HG02588 (cell line): Measurements from ENCODE around the gene EIPR1.
A peak's percentile ranks its signal among the peaks of the same experiment; 100 is the strongest.

Source experiments
- ATAC-seq: cut with Tn5 transposase; IDR thresholded peaks from one replicate; pipeline ENCODE4 v1.9.1; 2021; ENCODE audit warnings: mild to moderate bottlenecking, moderate library complexity; ENCODE audit not compliant: unreplicated experiment

Gene EIPR1

DNA sequence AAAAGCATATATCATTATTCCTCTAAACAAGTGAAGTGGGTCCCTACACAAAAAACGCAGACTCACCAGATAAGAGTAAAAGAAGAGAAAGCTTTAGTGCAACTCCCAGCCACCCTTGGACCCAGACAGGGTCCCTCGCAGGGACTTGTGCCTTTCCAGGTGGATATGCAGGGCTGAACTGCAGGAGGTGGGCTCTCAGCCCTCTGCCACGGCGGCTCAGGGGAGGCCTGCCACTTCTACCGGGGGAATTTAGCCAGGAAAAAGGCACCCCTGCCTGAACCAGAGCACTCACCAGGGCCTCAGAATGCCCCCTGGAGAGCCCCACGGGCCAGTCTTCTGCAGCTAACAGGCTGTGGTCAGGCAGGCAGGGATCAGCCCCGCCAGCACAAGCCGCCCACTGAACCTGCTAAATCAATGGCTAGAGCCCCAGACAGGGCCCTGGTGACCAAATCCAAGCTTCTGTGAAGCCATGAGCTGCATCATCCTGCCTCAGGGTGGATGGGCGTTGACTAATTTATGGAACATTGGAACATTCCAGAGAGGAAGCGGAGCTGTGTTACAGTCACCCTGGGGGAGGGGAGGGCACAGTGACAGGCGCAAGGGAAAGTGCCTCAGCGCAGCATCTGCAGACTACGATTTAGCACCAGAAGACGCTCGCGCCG is 209.3 kb downstream of the EIPR1 start:
- no peak for ATAC-seq

DNA sequence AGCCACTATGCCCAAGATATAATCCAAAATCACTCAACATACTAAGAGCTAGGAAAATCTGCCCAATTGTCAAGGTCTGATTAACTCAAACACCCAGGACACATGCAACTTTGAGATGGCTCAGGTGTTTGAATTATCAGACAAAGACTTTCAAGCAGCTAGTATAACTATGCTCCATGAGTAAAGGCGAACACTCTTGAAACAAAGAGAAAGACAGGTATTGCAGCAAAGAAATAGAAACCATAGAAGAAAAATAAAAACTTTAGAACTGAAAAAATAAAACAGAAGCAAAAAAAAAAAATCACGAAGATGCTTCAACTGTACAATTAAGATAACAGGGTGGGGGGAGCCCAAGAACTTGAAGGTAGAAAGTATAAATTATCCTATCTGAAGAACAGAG is 214.2 kb downstream of the EIPR1 start:
- ATAC-seq, result no peak

DNA sequence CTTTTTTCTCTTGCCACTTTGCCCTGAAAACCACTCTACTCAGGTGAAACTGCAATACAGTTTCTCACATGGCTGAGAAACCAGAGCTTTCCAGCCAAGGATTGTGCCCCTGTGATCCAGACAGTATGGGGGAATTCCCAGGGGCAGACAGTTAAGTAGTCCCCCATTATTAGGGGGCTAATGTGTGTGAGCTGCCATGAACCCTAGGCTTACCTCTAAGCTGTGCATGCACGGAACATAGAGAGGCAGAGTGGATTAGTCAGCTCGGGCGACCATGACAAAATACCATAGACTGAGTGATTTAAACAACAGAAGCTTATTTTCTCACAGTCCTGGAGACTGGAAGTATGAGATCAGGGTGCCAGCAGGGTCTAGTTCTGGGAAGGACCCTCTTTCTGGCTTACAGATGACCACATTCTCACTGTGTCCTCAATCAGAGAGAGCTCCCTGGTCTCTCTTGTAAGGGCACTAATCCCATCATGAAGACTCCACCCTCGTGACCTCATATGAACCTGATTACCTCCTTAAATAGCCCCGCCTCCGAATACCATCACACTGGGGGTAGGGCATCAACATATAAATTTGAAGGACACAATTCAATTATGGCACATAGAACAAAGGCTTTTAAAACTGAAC is 215.1 kb downstream of the EIPR1 start:
- no peak for ATAC-seq

DNA sequence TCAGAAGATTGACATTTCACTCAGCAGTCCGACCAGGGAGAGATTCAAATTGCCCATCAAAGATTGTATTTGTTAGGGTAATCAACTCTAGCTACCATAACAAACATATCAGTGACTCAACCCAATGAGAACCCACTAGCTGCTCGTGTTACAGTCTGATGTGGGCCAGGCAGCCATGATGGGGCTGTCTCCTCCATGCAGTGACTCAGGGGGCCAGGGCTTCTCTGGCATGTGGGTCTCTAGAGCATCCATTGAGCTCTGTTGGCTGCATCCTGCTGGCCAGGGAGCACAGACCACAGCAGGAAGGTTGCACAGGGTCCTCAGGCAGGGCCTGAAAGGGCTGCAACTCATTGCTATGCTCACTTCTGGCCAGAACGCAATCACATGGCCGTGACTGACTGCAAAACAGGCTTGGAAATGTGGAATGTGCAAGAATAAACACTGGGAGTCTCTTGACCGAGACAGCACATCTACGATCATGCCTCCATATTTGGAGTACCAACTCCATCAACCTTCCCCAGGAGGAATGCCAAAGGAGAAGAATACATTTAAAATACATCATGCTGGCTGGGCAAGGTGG is 216.8 kb downstream of the EIPR1 start:
- ATAC-seq, result no peak

DNA sequence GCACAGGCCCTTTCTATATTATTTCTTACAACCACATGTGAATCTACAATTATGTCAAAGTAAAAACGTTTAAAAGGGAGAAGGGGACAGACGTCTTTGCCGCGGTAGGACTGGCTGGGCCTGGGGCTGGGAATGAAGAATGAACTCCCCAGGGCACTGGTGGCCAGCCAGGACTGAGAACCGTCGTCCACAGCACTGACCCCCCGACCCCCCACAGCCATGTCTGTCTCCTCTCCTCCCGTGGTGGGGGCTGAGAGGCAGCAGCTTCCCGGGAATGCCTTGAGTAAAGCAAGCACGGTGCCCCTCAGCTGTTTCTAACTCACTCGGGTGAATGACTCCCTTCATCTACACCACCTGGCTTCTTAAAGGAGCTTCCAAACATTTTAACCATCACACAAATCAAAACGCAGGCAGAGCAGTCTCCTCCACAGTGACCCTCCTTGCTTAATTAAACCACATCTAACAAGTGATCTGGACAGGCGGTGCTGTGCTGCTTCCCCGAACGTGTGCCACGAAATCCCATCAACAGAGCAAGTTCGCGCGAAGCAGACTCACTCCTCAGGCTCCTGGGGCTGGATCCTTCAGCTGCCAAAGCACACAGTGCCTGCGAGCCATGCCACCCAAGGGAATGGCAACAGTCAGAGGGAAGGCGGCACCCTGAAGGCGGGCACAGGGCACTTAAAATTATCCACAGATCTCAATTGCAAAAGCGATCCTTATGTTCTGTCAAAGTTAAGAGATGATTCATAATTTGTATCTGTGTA is 217.7 kb downstream of the EIPR1 start:
- no peak for ATAC-seq

DNA sequence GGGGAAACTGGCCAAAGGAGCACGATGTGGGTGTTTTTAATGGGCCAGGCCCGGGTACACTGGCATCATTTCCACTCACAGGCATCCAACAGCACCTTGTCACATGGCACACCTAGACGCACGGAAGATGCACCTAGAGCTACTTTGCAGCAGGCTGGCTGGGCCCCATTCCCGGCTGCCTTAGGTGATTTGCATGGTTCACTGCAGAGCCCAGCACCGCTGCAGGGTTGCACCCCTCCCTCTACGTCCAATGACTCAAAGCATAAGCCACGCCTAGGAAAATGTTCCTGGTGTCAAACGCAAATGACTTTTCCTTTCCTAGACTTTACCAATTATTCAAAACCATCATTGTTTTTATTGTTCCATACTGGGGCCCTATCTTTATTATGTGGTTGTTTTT is 222.9 kb downstream of the EIPR1 start:
- ATAC-seq, result peak; percentile 60

DNA sequence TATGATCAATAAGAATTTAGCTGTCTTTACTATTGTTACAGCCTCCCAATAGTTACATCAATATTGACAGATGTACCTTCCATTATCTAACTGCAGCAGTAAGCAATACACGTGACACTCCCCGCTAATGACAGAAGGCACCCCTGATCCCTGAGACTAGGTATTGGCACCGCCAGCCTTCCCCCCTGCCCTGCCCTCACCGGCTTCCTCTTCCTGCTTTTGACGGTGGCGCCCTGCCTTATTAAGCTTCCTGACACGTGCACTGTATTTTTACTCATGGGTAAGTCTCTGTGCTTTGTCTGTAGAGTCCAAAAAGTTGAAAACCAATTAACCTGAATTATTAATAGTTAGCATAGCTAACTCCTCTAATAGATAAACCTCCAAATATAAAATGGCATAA is 223.5 kb downstream of the EIPR1 start:
- ATAC-seq, result peak; percentile 19

DNA sequence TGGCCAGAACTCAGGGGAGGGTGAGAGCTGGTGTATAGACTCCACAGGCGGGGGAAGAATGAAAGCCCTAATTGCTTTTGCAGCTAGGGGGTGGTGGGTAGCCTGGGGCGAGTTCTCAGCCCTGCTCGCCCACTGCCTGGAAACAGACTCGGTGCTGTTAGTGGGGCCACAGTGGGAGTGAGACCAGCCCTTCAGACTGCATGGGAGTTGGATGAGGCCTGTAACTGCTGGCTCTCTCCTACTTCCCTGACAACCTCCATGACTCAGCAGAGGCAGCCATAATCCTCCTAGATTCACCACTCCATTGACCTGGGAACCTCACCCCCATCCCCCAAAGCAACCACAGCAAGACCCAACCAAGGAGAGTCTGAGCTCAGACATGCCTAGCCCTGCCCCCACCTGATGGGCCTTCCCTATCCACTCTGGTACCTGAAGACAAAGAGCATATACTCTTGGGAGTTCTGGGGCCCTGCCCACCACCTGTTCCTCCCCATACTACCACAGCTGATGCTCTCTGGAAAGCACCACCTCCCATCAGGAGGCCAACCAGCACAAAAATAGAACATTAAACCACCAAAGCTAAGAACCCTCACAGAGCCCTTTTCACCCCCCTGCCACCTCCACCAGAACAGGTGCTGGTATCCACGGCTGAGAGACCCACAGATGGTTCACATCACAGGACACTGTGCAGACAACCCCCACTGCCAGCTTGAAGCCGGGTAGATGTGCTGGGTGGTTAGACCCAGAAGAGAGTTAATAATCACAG is 226.3 kb downstream of the EIPR1 start:
- peak; percentile 45 for ATAC-seq

DNA sequence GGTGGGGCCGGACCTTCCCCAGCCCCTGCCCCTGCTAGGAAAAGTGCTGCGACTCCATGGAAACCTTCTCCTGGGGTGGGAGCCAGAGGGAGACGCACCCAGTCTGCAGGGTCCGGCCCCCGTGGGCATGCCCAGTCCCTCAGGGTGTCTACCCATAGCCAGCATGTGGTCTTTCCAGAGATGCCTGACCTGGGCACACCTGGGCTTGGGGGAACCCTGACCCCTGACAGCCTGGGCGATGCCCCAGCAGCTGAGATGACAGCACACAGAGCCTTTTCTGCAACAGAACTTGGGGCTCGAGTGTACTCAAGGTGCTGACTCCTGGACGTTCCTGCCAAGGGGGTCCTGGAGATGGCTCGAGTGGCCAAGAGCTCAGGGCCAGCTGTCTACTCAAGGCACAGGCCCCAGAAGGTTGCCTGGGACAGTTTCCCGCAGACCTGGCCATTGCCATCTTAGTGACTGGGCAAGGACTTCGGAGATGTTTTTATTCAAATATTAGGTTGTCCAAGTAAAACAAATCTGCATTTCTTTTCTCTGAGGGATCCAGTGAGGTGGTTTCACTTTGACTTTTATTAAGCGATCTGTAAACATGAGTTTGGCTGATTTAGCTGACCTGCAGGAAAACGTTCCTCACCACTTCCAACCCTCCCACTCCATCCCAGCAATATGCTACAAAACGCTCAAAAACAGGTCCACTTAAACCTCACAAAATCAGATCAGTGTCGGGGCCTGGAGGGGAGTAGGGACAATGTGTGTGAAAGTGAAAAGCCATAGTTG is 228.0 kb downstream of the EIPR1 start:
- no peak for ATAC-seq

DNA sequence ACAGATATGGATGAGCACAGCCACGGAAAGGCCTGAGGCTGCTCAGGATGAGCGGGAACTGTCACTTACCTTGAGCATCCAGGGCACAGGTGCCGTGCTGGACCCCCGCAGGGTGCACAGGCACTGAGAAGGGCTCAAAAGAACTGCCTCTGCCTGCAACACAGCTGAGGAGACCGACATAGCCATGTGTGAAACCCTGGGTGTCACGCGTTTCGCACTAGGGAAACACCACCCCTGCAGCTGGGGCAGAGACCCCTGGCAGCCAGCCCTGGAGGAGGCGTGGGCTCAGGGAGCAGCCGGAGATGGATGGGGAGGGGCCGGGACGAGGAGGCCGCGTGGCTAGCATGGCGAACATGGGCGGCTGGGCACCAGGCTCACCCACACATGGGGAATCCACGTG is 228.9 kb downstream of the EIPR1 start:
- ATAC-seq, result no peak

DNA sequence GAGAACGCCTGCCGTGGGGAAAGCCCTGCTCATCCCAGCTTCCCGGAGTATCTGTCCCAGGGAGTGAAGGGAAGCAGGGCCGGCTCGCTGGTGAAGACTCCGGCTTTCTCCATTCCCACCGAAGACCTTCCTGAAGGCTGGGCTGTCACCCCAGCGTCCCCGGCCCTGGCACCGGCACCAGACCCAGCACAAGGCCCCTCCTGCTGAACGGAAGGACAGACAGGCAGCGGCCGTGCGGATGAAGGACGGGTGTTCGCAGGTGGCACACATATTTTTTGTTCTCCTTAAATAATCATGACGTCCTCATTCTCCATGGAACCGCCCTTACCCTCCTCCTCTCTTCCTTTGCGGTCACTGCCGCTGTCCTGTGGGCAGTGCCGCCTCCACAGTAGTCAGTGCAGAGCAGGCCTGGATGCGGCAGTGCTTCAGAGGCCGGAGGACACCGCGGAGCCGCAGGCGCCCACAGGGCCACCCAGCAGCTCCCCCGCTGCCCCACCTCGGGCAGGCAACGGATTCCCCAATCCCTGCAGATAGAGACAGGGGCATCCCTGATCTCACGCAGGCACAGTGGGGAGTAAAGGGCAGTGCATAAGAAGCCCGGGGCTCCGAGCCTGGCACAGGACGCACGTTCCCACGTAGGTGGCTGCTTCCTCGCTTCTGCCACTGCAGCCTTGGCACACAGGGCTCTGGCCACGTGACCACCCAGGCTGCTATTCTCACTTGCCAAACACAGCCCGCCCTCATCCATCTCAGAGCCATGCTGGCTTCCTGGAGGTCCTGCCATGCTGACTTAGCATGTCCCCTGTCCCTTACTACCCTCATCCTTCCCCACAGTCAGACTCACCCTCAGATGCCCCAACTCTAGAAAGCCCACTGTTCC is 229.7 kb downstream of the EIPR1 start:
- ATAC-seq, result no peak

DNA sequence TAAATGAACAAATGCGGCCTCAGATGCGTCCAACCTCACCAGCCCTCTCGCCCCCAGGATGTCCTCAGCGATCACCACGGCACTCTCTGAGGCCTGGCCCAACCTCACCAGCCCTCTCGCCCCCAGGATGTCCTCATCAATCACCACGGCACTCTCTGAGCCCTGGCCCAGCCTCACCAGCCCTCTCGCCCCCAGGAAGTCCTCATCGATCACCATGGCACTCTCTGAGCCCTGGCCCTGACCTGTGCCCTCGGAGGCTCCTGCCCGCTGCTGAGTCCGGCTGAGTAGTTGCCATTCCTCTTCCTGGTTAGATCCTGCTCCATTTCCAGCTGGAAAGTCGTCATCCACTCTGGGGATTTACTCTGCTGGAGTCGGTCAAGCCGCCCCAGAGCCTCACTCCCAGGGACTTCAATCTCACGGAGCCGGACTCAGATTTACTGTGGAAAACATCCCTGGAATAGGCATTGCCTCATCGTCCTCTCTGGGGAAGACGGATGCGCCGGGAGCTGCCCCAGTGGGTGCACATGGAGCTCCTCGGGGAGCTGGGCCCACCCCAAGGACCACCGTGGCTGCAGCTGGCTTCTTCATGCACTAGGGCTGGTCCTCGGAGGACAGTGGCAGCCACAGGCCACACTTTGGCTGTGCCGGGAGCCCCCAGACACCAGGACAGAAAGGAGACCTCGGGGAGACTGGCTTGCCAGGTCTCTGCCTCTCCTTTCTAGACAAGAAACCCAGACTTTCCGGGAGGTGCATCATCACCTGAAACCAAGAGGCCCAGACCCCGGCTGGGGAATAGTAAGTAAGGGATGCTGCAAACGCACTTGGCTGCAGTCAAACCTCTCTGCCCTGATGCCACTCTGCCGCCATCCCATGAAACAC is 230.6 kb downstream of the EIPR1 start:
- no peak for ATAC-seq

DNA sequence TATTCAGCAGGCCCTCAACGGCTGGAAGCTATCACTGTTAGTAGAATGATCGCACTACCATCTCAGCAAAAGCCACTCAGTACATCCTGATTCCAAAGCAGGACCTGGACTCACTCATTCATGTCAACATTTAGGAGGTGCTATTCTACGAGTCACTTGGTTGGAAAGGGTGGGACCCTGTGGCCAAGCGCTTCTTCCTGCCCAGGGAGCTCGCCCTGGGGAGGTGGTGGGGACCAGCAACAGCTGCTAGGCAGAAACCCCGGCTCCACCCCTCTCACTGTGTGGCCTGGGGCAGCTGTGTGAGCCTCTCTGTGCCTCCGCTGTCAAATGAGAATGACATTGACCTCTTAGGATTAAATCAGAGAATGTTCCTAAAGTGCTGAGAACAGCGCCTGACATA is 231.4 kb downstream of the EIPR1 start:
- no peak for ATAC-seq

DNA sequence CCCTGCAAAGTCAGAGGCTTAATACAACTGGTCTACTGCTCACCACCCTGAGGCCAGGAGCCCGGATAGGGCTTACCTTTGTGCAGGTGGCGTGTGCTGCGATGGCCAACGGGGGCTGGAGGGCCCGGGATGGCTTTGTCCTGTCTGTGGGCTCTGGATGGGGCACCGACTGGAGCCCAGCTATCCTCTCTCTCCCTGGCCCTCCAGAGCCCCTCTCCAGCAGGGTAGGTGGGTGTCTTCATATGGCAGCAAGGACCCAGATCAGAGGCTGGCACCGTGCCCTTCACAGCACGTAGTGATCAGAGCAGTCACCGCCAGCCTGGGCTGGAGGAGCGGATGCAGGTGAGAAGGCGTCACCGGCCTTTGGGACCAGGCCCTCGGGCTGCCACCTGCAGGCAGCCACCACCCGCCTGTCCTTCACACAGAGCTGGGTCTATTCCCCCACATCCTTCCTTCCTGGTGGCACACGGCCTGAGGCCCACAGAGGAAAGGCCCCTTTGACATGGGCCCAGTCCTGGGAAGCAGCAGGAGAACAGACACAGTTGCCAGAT is 232.1 kb downstream of the EIPR1 start:
- no peak for ATAC-seq

DNA sequence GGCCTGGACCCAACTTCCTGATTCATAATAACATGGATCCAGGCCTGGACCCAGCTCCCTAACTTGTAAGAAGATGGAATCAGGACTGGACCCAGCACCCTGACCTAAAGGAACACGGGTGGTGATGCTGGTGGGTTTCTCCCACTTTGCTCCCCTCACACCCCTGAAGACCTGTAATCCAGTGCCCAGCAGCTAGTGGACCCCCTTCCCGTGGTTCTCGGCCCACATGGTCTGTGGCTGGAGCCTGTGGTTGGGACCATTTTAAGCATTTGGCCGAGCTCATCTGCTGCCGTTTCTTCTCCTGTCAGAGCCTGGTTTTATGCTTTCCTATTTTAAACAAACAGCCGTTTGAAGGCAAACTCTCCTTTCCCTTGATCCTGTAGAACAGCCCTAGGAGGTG is 232.8 kb downstream of the EIPR1 start:
- ATAC-seq, result no peak

DNA sequence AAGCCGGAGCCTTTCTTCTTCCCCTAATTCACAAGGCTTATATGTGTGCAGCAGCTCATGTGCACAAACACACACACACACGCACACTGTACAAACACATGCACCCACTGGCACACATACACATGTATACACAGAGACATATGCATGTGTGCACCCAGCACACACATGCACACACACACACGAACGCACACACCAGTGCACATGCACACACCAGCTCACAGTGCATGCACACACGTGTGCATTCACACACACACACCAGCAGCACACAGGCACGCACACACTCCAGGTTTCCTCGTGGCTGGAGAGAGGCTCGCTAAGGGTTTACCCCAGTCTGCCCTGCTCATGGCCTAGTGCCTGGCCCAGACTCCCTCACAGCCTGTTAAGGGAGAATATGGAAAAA is 234.0 kb downstream of the EIPR1 start:
- no peak for ATAC-seq

DNA sequence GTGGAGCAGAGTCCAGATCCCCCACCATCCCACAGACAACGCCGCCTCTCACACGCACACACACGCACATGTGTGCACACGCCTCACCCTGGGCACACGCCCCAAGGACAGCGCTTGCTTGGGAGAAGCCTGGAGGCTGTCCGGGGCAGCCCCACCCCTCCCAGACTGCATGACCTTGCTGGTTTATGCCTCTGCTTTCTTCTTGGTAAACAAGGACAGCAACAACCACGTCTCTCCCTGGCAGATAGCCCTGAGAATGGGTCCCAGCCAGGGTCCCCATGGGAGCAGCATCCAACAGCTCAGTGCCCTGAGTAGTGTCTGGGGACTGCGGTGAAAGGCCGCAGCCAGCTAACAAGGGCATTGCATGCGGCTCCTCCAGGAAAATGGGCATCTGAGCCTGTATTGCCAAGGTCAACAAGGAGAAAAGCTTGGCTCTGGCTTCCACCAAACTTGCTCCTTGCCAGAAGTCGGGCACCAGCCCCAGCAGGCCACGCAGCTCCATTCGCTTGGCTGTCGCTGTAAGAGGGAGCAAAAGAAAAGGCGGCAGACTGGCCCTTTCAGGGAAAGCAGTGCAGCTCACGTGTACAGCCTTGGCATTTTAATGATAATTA is 234.6 kb downstream of the EIPR1 start:
- ATAC-seq, result no peak

DNA sequence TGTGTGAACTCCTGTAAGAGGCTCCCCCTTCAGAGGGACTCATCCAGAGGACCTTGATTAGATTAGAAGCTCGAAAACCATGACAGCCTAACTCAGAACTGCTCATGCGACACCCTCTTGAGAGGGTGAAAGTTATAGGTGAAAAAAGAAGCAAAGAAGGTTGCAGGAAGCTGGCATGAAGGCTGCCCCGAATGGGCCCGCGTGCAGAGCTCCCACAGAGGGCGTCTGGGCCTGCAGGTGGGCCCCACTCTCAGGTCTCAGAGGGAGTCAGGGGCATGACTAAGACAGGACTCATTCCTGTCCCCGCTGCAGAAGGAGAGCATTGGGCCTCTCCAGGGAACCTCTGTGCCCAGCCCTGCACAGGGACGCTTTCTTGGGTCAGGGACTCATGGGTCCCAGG is 235.4 kb downstream of the EIPR1 start:
- peak; percentile 47 for ATAC-seq
